CD4-positive, alpha-beta T cell treated with Interferon alpha-2 for 1 hour (primary cell): Measurements from ENCODE around the gene NANOS2.
A peak's percentile ranks its signal among the peaks of the same experiment; 100 is the strongest.
"Not testable (repeated sequence)": the region's sequence is repeated elsewhere in the genome, so short reads cannot be mapped to it uniquely, and the experiment has no call there.

Experiments used
- DNase-seq, 2 donors: peaks; one replicate each; pipeline ENCODE4 v3.0.0-alpha.2; 2020 to 2022

Gene NANOS2

GRCh38 chr19:45927565-45928261, 13.1 kb upstream of the NANOS2 start:
- peak; percentile 90 to 94 for DNase-seq

- no peak for DNase-seq
Measured at GRCh38 chr19:45924891-45925447, 10.4 kb upstream of the NANOS2 start.

DNA sequence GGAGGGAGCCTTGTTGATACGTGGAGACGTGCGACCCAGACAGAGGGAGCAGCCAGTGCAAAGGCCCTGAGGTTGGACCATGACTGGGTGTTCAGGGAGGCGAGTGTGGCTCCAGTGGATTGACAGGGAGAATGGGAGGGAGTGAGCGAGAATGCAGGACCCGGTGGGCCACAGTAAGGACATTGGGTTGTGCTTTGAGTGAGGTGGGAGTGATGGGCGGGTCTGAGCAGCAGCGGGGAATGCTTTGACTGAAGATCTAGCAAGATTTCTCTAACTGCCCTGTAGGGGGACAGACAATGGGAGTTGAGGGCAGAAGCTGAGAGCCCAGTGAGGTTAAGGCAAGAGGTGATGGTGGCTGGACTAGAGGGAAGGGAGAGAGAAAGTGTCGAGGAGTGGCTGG, 7.7 kb upstream of the NANOS2 start:
- no peak for DNase-seq

GRCh38 chr19:45920458-45920857, 5.9 kb upstream of the NANOS2 start:
- DNase-seq = no peak

DNA sequence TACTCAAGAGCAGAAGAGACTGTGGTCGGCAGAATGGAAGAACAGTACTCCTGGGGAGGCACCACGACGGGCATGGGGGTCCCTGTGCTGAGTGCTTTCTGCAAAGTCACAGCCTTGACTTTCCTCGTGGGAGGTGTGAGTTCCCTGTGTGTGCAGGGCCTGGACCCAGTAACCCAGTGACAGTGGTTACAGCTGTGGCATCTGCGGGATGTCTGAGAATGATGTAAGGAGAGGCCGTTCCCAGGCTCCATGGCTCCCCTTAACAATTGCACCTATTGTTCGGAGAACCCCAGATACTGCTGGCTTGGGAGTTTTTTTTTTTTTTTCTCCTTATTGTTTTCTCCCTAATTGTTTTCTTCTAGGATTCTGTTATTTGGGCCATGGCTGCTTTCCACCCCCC, 5.1 kb upstream of the NANOS2 start:
- DNase-seq = no peak

- no peak for DNase-seq
Measured at GRCh38 chr19:45918721-45919120, 4.1 kb upstream of the NANOS2 start.

GRCh38 chr19:45917421-45918091, 3.0 kb upstream of the NANOS2 start:
- no peak for DNase-seq

- DNase-seq = no peak
Measured at GRCh38 chr19:45911291-45911690, 3.3 kb downstream of the NANOS2 start.

- DNase-seq = no peak
Measured at GRCh38 chr19:45908956-45909355, 5.6 kb downstream of the NANOS2 start.

DNA sequence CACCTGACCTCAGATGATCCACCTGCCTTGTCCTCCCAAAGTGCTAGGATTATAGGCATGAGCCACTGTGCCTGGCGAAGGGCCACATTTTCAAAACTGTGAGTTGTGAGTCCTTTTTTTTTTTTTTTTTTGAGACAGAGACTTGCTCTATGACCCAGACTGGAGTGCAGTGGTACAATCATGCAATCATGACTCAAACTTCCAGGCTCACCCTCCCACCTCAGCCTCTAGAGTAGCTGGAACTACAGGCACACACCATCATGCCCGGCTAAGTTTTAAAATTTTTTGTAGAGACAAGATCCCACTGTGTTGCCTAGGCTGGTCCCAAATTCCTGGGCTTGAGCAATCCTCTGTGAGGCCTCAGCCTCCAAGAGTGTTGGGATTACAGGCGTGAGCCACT, 8.4 kb downstream of the NANOS2 start:
- DNase-seq = no peak

DNA sequence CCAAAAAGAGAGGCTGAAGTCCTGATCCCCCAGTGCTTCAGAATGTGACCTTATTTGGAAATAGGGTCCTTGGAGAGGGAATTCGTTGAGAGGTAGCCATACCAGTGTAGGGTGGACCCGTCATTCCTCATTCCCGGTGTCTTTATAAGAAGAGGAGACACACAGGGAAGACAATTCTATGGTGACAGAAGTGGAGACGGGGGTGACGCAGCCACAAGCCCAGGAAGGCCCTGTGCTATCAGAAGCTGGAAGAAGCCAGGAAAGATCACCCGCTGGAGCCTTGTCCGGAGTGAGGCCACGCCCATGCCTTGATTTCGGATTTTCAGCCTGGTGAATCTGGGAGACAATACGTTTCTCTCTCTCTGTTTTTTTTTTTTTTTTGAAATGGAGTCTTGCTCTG, 9.6 kb downstream of the NANOS2 start:
- DNase-seq = no peak

- peak; percentile 99 for DNase-seq
Measured at GRCh38 chr19:45902651-45903625, 11.6 kb downstream of the NANOS2 start.

DNA sequence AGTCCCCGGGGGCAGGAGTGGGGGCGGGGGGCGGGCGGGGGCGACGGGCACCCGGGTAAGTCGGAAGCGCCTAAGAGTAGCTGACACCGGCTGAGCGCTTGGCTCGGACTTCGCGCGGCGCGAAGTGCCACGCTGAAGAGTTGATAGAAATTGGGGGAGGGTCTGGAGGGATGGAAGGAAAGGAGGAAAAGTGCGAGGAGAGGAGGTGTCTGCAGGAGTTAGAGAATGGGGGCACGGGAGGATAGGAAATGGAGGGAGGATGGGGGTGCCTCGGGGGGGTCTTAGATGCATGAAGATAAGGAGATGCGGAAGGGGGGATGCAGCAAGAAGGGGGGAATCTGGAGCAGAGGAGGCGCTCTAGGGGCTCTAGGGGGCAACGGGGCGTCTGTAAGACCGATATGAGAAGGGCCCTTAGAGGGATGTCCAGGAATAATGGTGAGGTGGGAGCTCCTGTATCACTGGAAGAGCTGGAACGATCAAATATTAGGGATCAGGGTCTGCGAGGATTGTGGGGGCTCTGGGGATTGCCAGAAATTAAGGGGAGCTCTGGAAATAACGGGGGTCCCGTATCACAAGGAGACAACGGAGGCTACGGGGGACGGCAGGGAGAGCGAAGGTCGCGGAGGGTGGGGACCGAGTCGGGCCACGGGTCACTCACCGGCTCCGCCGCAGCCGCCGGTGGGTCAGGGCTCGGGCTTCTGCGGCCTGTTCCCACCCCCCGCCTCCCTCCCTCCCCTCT, 12.5 kb downstream of the NANOS2 start, which contains the start of gene MYPOP:
TSS of gene MYPOP (minus strand) at position 702 of the 739 bp plus-strand sequence. CDS start 840 bp downstream, outside the sequence.
- no peak for DNase-seq

GRCh38 chr19:45901432-45901911, 13.1 kb downstream of the NANOS2 start:
- peak; percentile 22 to 41 for DNase-seq

DNA sequence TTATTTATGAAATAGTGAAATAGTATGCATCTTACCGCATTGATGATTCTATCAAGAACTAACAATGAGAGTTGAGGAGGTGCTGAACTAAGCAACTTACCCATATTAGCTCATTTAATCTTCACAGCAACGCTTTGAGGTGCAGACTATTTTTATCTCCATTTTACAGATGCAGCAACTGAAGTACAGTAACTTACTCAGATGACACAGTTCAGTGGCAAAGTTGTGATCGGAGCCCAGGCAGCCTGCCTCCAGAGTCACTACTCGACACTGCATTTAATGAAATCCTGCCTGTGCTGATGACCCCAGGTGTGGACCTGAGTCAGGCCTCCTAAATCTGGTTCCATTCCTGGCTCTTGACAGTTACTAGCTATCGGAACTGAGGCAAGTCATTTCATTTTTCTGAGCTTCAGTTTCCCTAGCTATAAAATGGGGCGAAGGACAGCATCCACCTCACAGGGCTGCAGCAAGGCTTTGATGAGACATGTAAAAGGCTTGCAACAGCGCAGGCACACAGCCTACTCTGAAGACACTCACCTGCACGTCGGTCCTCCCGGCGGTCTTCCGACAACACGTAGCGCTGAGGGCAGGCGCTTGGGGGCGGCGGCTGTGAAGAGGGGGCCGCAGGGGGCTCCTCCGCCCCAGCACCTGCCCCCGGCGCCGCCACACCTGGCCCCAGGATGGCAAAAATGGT, 13.7 kb downstream of the NANOS2 start:
- no peak for DNase-seq

- no peak for DNase-seq
Measured at GRCh38 chr19:45899919-45900589, 14.5 kb downstream of the NANOS2 start.

DNA sequence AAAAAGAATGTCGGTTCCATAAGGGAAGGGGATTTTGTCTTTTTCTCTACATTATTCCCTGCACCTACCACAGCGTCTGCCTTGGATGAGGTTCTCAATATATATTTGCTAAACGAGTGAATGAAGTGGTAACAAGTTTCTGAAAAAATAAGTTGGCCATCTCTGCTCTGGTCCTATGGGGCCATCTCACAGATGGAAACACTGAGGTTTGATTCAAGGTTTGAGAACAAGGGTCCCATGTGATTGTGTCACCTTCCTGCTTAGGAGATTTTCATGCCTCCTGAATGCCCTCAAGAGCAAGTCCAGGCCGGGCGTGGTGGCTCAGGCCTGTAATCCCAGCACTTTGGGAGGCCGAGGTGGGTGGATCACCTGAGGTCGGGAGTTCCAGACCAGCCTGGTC, 15.3 kb downstream of the NANOS2 start:
- DNase-seq = no peak

DNA sequence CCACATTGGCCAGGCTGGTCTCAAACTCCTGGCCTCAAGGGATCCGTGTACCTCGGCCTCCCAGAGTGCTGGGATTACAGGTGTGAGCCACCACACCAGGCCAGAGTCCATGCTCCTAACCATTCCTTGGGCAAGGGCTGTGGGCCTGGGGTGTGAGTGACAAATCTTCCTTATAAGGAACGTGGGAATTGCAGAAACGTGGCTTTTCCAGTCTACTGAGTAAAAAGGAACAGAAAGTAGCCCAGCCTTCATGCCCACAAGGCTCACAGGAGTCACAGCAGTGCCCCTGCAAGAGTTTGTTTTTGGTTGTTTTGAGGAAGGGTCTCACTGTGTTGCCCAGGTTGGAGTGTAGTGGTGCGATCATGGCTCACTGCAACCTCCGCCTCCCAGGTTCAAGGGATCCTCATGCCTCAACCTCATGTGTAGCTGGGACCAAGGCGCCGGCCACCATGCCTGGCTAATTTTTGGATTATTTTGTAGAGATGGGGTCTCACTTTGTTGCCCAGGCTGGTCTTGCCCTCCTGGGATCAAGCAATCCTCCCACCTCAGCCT, 17.2 kb downstream of the NANOS2 start:
- no peak for DNase-seq

DNA sequence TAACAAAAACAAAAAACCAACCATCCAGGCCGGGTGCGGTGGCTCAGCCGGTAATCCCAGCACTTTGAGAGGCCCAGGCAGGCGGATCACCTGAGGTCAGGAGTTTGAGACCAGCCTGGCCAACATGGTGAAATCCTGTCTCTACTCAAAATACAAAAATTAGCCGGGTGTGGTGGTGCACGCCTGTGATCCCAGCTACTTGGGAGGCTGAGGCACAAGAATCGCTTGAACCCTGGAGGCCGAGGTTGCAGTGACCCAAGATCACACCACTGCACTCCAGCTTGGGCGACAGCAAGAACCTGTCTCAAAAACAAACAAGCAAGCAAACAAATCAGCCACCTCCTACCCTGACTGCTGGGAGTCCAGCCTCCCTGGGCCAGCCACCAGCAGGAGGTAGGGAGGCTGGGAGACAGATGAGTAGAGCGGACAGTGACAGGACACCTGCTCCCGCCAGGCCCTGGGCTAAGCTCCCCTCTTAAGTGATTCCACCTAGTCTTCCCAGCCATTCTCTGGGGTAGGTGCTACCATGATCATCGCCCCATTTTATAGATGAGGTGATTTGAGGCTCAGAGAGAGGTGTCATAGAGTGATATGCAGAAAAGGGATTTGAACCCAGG, 18.5 kb downstream of the NANOS2 start:
- DNase-seq = not testable (repeated sequence)

- DNase-seq = no peak
Measured at GRCh38 chr19:45895519-45895972, 19.0 kb downstream of the NANOS2 start.
